ENCODE results near the gene OSBPL2.

GRCh38 chr20:62198931-62199330, 39.4 kb upstream of the OSBPL2 start:
- TF ChIP-seq EZH2 (IDR thresholded peaks at IDR 0.05; ENCODE audit: insufficient read depth, poor library complexity, severe bottlenecking) (no peak), EZH2phosphoT487 (IDR thresholded peaks at IDR 0.05; ENCODE audit: insufficient read depth, low read depth) (no peak)
